GM11168 (cell line): ENCODE data around the gene RIN1.
"Not testable (repeated sequence)": the region's sequence is repeated elsewhere in the genome, so short reads cannot be mapped to it uniquely, and the experiment has no call there.

Source experiments
- in situ Hi-C: fragments of 300-500 bp; cut with MboI; formaldehyde crosslinking; loops from one replicate; pipeline ENCODE4 v1.12.0; 2022; ENCODE audit warnings: low sequenced_read_pairs; ENCODE audit not compliant: unreplicated experiment

The RIN1 gene

DNA sequence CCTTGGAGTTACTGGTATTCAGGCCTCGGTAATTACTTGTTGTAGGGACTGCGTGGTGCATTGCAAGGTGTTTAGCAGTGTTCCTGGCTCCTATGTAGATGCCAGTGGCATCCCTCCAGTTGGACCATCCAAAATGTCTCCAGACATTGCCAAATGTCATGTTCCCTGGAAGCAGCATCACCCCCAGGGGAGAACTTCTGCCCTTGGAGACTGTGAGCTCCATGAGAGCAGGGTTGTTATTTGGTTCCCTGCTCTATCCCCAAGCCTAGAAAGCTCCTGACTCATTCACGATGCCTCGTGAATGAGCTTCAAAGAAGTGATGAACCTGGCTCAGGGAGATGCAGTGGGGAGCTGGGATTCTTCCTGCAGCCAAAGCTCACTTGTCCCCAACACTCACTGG lies 14.6 kb downstream of the RIN1 start:
- in situ Hi-C loops, result no loop called here

GRCh38 chr11:66320748-66321147 lies 15.5 kb downstream of the RIN1 start:
- in situ Hi-C loops, result not testable (repeated sequence)

DNA sequence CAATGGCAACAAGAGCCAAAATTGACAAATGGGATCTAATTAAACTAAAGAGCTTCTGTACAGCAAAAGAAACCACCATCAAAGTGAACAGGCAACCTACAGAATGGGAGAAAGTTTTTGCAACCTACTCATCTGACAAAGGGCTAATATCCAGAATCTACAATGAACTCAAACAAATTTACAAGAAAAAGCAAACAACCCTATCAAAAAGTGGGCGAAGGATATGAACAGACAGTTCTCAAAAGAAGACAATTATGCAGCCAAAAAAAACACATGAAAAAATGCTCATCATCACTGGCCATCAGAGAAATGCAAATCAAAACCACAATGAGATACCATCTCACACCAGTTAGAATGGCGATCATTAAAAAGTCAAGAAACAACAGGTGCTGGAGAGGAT lies 15.9 kb downstream of the RIN1 start:
- in situ Hi-C loops, result not testable (repeated sequence)

DNA sequence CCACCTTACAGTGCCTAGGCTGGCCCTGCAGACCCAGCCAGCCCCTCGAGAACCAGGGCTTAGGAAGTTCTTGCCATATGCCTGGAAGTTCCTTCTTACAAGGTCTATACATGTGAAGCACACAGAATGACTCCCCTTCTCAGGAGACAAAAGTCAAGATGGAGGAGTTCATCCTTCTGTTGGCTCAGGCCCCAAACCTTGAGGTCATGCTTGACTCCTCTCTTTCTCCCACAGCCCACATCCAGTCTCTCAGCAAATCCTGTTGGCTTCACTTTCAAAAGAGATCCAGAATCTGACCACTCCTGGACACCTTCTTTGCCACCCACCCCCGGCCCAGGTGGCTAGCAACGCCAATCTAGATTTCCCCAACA lies 17.6 kb downstream of the RIN1 start:
- in situ Hi-C loops, result no loop called here

DNA sequence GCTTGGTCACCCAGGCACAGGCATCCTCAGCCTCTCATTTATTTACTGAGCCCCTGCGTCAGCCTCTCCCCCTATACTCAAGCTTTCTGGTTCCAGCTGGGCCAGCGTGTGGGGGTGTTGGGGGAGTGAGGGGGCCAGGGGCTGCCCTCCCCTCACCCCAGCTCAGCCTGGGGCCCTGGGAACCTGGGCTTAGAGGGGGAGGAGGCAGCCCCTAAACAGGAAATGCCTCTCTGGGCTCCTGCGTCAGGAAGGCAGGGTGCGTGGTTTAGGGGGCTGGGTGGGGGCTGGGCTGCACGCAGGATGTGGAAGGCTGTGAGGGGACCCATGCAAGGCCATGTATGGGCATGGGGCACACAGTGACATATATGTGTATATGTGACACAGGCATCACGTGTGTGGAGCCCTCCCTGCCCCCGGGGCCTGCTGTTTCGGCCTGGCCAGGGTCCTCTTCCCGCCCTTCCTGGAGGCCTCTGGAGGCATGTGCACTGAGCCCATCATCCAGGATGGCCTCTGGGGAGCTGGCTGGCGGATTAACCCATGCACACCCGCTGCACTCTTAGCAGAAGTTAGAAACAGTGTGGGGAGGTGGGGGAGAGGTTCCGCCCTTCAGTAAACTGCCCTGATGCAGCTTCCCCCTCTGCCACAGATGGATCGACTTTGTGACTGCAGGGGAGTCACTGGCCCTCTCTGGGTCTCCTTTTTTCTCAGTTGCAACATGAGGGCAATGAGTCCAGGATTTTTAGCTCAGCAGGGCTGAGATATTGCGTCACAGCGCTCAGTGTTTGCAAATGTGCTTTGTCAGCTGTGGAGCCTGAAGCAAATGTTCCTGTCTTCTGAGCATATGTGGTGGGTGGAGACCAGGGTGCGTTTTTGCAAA lies 18.3 kb downstream of the RIN1 start:
- in situ Hi-C loops, result no loop called here

GRCh38 chr11:66317322-66317722 lies 18.9 kb downstream of the RIN1 start:
- in situ Hi-C loops, result no loop called here

DNA sequence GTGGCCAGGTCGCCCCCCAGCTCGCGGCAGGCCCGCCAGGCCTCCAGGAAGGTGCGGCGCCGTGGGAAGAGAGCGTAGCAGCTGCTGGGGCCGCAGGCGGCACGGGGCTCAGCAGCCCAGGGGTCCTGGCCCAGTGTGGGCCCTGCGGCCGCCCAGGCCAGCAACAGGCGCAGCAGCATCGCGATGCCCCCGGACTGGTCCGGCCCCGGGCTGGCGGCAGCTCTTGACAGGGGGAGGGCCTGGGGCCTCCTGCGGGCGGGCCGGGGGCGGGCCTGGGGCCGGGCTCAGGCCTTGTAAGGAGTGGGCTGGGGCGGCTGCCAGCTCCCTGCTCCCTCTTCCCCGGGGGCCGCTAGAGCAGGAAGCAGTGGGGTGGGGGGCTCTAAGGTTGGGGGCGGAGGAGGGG lies 19.4 kb downstream of the RIN1 start, which contains the start of gene CD248:
Gene CD248 (minus strand): TSS at position 196 of the 403 bp plus-strand sequence. CDS start 17 bp downstream, at position 179.
- in situ Hi-C loops, result no loop called here

- in situ Hi-C loops, result no loop called here
These were observed 20.1 kb downstream of the RIN1 start for GRCh38 chr11:66315921-66316811.

- in situ Hi-C loops, result no loop called here
These were observed 20.7 kb downstream of the RIN1 start for GRCh38 chr11:66315498-66315885.

DNA sequence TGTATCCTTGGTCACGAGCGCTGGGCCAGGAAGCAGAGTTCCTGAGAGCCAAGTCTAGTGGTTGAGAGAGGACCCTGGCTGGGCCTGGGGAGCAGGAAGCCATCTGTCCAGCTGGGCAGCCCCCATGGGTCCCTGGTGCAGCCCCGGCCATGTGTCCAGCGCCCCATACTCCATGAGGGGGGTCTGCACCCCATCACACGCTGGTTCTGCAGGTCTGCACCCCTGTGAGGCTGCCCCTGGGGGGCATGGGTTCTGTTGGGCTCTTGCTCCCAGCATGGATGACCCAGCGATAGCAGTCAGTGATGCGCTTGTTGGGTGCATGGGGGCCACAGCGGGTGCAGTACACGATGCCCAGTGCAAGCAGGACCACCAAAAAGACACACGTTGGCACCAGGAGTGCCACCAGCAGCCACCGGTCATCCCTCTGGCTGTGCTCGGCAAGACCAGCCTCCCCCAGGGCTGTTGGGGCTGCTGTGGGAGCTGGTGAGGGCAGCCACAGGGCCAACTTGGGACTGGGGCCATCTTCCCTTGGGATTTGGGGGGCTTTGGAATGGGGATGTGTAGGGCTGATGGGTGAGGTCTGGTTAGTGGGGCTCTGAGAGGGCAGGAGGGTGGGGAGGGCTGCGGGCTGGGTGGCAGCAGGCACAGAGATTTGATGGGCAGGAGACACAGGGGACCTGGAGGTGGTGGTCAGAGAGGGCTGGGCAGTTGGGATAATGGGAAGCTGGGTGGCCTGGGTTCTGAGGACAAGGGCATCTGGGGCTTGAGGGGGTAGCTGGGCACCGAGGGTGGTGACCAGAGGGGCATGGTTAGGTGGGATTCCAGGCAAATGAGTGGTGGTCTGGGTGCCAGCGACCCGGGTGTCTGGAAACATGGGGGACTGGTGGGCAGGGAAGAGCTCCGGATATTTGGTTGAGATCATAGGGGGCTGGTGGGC lies 21.4 kb downstream of the RIN1 start:
- in situ Hi-C loops, result no loop called here

GRCh38 chr11:66314186-66314501 lies 22.1 kb downstream of the RIN1 start:
- in situ Hi-C loops, result no loop called here

GRCh38 chr11:66313321-66314185 lies 22.7 kb downstream of the RIN1 start:
- in situ Hi-C loops, result no loop called here

GRCh38 chr11:66312549-66313320 lies 23.5 kb downstream of the RIN1 start:
- in situ Hi-C loops, result no loop called here

- in situ Hi-C loops, result no loop called here
These were observed 24.2 kb downstream of the RIN1 start for GRCh38 chr11:66311965-66312548.

GRCh38 chr11:66311470-66311964 lies 24.7 kb downstream of the RIN1 start:
- in situ Hi-C loops, result no loop called here

DNA sequence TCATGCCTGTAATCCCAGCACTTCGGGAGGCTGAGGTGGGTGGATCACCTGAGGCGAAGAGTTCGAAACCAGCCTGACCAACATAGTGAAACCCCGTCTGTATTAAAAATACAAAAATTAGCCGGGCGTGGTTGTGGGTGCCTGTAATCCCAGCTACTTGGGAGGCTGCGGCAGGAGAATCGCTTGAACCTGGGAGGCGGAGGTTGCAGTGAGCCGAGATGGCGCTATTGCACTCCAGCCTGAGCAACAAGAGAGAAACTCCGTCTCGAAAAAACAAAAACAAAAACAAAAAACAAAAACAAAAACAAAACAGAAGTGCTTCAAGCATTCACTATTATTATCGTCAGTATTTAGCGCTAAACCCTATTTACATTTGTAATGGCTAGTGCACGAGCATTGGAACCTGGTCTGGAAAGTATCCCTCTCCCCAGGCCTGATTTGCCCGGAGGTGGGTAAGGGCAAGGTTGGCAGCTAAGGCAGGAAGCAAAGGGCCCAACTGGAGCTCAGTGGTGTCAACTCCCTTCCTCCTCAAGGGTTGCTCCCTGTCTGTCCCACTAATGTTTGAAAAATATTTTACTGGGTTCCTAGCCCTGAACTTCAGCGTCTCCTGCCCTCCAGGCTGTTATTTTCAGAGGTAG lies 25.3 kb downstream of the RIN1 start:
- in situ Hi-C loops, result not testable (repeated sequence)

GRCh38 chr11:66310324-66310723 lies 25.9 kb downstream of the RIN1 start:
- in situ Hi-C loops, result no loop called here

DNA sequence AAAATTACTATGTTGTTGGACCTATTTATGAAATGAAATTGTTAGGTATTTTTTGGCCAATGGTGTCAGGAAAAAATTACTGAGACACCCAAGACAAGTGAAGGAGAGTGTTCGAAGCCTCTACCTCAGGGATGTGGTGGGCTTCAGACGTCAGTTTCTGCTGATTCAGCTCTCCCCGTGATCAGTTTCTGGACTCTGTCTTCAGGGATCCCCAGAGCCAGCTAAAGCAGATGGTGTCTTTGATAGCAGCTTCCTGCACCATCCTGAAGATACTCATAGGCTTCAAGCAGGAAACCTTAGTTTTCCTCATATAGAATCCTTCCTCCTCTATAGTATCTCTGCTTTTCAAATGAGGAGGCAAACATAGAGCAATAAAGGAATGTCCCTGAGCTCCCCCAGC lies 26.8 kb downstream of the RIN1 start:
- in situ Hi-C loops, result no loop called here
